ENCODE data around the gene RND3.

GRCh38 chr2:150425121-150425955 is 62.1 kb downstream of the RND3 start:
- no peak for TF ChIP-seq CTCF (IDR thresholded peaks at IDR 0.05; ENCODE audit: low read depth, low read length)
- no peak for TF ChIP-seq MAX (IDR thresholded peaks at IDR 0.05; ENCODE audit: low read depth, low read length)
